SKM-1 treated with dmso at 0.1 percent for 144 hours (cell line): Measurements from ENCODE around the gene TNFRSF17.
"Not testable (repeated sequence)": the region's sequence is repeated elsewhere in the genome, so short reads cannot be mapped to it uniquely, and the experiment has no call there.

Experiments used
- DNase-seq: peaks from one replicate; lab custom pipeline; 2025; ENCODE audit not compliant: unreplicated experiment; lab: John Stamatoyannopoulos, UW

TNFRSF17 gene

GRCh38 chr16:11968577-11968976, 3.6 kb downstream of the TNFRSF17 start:
- peak; percentile 58 for DNase-seq

- not testable (repeated sequence) for DNase-seq
These were observed 5.3 kb downstream of the TNFRSF17 start for GRCh38 chr16:11970292-11970691.

- no peak for DNase-seq
These were observed 7.1 kb downstream of the TNFRSF17 start for GRCh38 chr16:11972128-11972527.

GRCh38 chr16:11973070-11973469, 8.1 kb downstream of the TNFRSF17 start:
- DNase-seq, result no peak

GRCh38 chr16:11976850-11977375, 11.9 kb downstream of the TNFRSF17 start:
- no peak for DNase-seq

GRCh38 chr16:11977376-11978041, 12.5 kb downstream of the TNFRSF17 start:
- DNase-seq, result no peak

GRCh38 chr16:11978080-11978479, 13.1 kb downstream of the TNFRSF17 start:
- no peak for DNase-seq

- DNase-seq, result no peak
These were observed 14.1 kb downstream of the TNFRSF17 start for GRCh38 chr16:11979013-11979672.

GRCh38 chr16:11980136-11980844, 15.3 kb downstream of the TNFRSF17 start:
- no peak for DNase-seq

GRCh38 chr16:11985250-11985649, 20.2 kb downstream of the TNFRSF17 start:
- DNase-seq, result no peak

- DNase-seq, result no peak
These were observed 21.6 kb downstream of the TNFRSF17 start for GRCh38 chr16:11986521-11987057.

- DNase-seq, result no peak
These were observed 23.4 kb downstream of the TNFRSF17 start for GRCh38 chr16:11988258-11988978.

- no peak for DNase-seq
These were observed 25.8 kb downstream of the TNFRSF17 start for GRCh38 chr16:11990702-11991390.

- no peak for DNase-seq
These were observed 27.1 kb downstream of the TNFRSF17 start for GRCh38 chr16:11992008-11992584.

GRCh38 chr16:11992586-11993524, 27.8 kb downstream of the TNFRSF17 start:
- no peak for DNase-seq

GRCh38 chr16:11994143-11995119, 29.4 kb downstream of the TNFRSF17 start:
- DNase-seq, result peak; percentile 58

- no peak for DNase-seq
These were observed 31.7 kb downstream of the TNFRSF17 start for GRCh38 chr16:11996433-11997330.
